NCI-H1048 (cell line): ENCODE results near the gene CTNNBIP1.
"Not testable (repeated sequence)": the region's sequence is repeated elsewhere in the genome, so short reads cannot be mapped to it uniquely, and the experiment has no call there.

Source experiments
- DNase-seq: peaks from one replicate; lab custom pipeline; 2025; lab: John Stamatoyannopoulos, UW

Gene CTNNBIP1

GRCh38 chr1:9910076-9910422 is at the start of gene CTNNBIP1:
Gene CTNNBIP1 (minus strand): TSS chr1:9910269. CDS start chr1:9872064, 38,205 bp downstream.
- DNase-seq: no peak

GRCh38 chr1:9957726-9958125 is 47.7 kb upstream of the CTNNBIP1 start:
- DNase-seq: no peak

- no peak for DNase-seq
These were observed 36.2 kb upstream of the CTNNBIP1 start for GRCh38 chr1:9946315-9946714.

- DNase-seq: peak; percentile 66
These were observed 33.1 kb upstream of the CTNNBIP1 start, which contains the start of the genes LZIC and NMNAT1 for GRCh38 chr1:9942939-9943788. Gene LZIC (minus strand): TSS chr1:9943391. CDS start chr1:9936619, 6,772 bp downstream. Gene NMNAT1 (plus strand): TSS chr1:9943475. CDS start chr1:9972074, 28,599 bp downstream.

GRCh38 chr1:9942399-9942938 is 32.4 kb upstream of the CTNNBIP1 start:
- no peak for DNase-seq

- no peak for DNase-seq
These were observed 19.6 kb upstream of the CTNNBIP1 start for GRCh38 chr1:9929431-9930385.

GRCh38 chr1:9927259-9927658 is 17.2 kb upstream of the CTNNBIP1 start:
- no peak for DNase-seq

- no peak for DNase-seq
These were observed 12.3 kb upstream of the CTNNBIP1 start for GRCh38 chr1:9922342-9922741.

GRCh38 chr1:9920606-9921005 is 10.5 kb upstream of the CTNNBIP1 start:
- DNase-seq: no peak

- DNase-seq: no peak
These were observed 7.8 kb upstream of the CTNNBIP1 start for GRCh38 chr1:9917901-9918300.

- DNase-seq: not testable (repeated sequence)
These were observed 7.4 kb upstream of the CTNNBIP1 start for GRCh38 chr1:9917495-9917894.

GRCh38 chr1:9916452-9916851 is 6.4 kb upstream of the CTNNBIP1 start:
- DNase-seq: no peak

- DNase-seq: no peak
These were observed 4.5 kb upstream of the CTNNBIP1 start for GRCh38 chr1:9914610-9914937.

GRCh38 chr1:9912264-9912936 is 2.3 kb upstream of the CTNNBIP1 start:
- DNase-seq: no peak

GRCh38 chr1:9910423-9911178 is 532 bp upstream of the CTNNBIP1 start:
- DNase-seq: peak; percentile 98

GRCh38 chr1:9909234-9910046 is 629 bp downstream of the CTNNBIP1 start:
- no peak for DNase-seq

GRCh38 chr1:9908871-9909233 is 1.2 kb downstream of the CTNNBIP1 start:
- no peak for DNase-seq

GRCh38 chr1:9907441-9907840 is 2.6 kb downstream of the CTNNBIP1 start:
- no peak for DNase-seq

- DNase-seq: no peak
These were observed 3.6 kb downstream of the CTNNBIP1 start for GRCh38 chr1:9906466-9906865.

GRCh38 chr1:9905010-9905409 is 5.1 kb downstream of the CTNNBIP1 start:
- DNase-seq: no peak
